SK-N-SH (cell line): ENCODE data around the gene ANP32A. TPM values are rescaled to one million over a fixed set of nuclear protein-coding genes. Genes with fewer than 3 reads are reported as not detected.

Experiments
- CTCF ChIA-PET: fragments of 300-600, 350-600 bp; formaldehyde crosslinking; extraction: SDS; loops from one replicate; lab custom pipeline; 2021; lab: Yijun Ruan, JAX
- POLR2A ChIA-PET: fragments of 350-600 bp; sonication (Branson Sonifier 250); formaldehyde crosslinking; extraction: SDS; loops from one replicate; lab custom pipeline; 2020; ENCODE audit warnings: antibody characterized with exemption, inconsistent platforms; lab: Yijun Ruan, JAX
- DNase-seq: peaks from one replicate; pipeline ENCODE4 v3.0.0; 2012
- H2AFZ ChIP-seq: fragments of 200-600 bp; sonication (generic); 2 replicates; pipeline ENCODE4 v1.8.1; 2016; ENCODE audit warnings: antibody characterized with exemption, mild to moderate bottlenecking, low read depth
- H3F3A ChIP-seq: fragments of 200-600 bp; sonication (generic); replicated peaks from 2 replicates; pipeline ENCODE3; 2016; ENCODE audit warnings: antibody characterized with exemption, mild to moderate bottlenecking; ENCODE audit not compliant: insufficient read depth
- H3K27ac ChIP-seq, 2 experiments: fragments of 200-500 bp in 1 of 2; fragments of 200-600 bp in 1 of 2; sonication (Bioruptor generic) in 1 of 2; sonication (generic), shearing (Covaris generic) in 1 of 2; 2 replicates each; pipeline versions ENCODE4 v1.5.1 to v1.6.1; 2014 to 2016; ENCODE audit warnings: low read depth in 2 of 2, inconsistent platforms in 1 of 2, low read length in 1 of 2, mild to moderate bottlenecking in 1 of 2, mixed read lengths in 1 of 2
- H3K27me3 ChIP-seq: fragments of 200-600 bp; sonication (generic), shearing (Covaris generic); 2 replicates; pipeline ENCODE4 v1.6.1; 2016; ENCODE audit warnings: mixed run types; ENCODE audit not compliant: insufficient read depth
- H3K36me3 ChIP-seq, 2 experiments: fragments of 200-500 bp in 1 of 2; fragments of 200-600 bp in 1 of 2; sonication (Bioruptor generic) in 1 of 2; sonication (generic) in 1 of 2; replicated peaks in 1 of 2; 2 replicates each; pipeline versions ENCODE3 to v1.5.1; 2014 to 2016; ENCODE audit warnings: low read length in 1 of 2, mild to moderate bottlenecking in 1 of 2; ENCODE audit not compliant: insufficient read depth in 2 of 2, control insufficient read depth in 1 of 2
- H3K4me1 ChIP-seq, 2 experiments: fragments of 200-500 bp in 1 of 2; fragments of 200-600 bp in 1 of 2; sonication (Bioruptor generic) in 1 of 2; sonication (generic), shearing (Covaris generic) in 1 of 2; 2 replicates each; pipeline versions ENCODE4 v1.5.1 to v1.6.1; 2014 to 2016; ENCODE audit warnings: low read depth in 1 of 2, low read length in 1 of 2, mixed run types in 1 of 2; ENCODE audit not compliant: insufficient read depth in 2 of 2, control insufficient read depth in 1 of 2
- H3K4me2 ChIP-seq: fragments of 200-600 bp; sonication (generic), shearing (Covaris generic); 2 replicates; pipeline ENCODE4 v1.6.1; 2017; ENCODE audit warnings: mixed run types
- H3K4me3 ChIP-seq, 2 experiments: fragments of 200-500 bp in 1 of 2; fragments of 200-600 bp in 1 of 2; sonication (Bioruptor generic) in 1 of 2; sonication (generic), shearing (Covaris generic) in 1 of 2; 2 replicates each; pipeline versions ENCODE4 v1.5.1 to v1.8.1; 2014 to 2016; ENCODE audit warnings: low read depth in 2 of 2, inconsistent platforms in 1 of 2, low read length in 1 of 2, mild to moderate bottlenecking in 1 of 2, mixed read lengths in 1 of 2, moderate library complexity in 1 of 2
- H3K79me2 ChIP-seq: fragments of 200-600 bp; sonication (generic); 2 replicates; pipeline ENCODE4 v1.8.1; 2017; ENCODE audit warnings: mild to moderate bottlenecking; ENCODE audit not compliant: insufficient read depth
- H3K9ac ChIP-seq: fragments of 200-600 bp; sonication (generic); 2 replicates; pipeline ENCODE4 v1.6.1; 2017; ENCODE audit warnings: mixed run types
- H3K9me2 ChIP-seq: fragments of 200-600 bp; sonication (generic); 2 replicates; pipeline ENCODE4 v1.6.1; 2017; ENCODE audit warnings: mixed run types
- H3K9me3 ChIP-seq: fragments of 200-600 bp; sonication (generic); 2 replicates; pipeline ENCODE4 v1.6.1; 2017; ENCODE audit warnings: mixed run types, mild to moderate bottlenecking, moderate library complexity
- H4K20me1 ChIP-seq: fragments of 200-600 bp; sonication (generic); 2 replicates; pipeline ENCODE4 v1.6.1; 2017; ENCODE audit warnings: mild to moderate bottlenecking, mixed run types; ENCODE audit not compliant: insufficient read depth
- CHD2 ChIP-seq: fragments of 150-350 bp; IDR thresholded peaks from 2 replicates; pipeline ENCODE4 v1.6.1; 2018; ENCODE audit warnings: low read length; ENCODE audit not compliant: partially characterized antibody
- ELF1 ChIP-seq: IDR thresholded peaks from 2 replicates; pipeline ENCODE4 v1.4.0; 2012
- EZH2phosphoT487 ChIP-seq: fragments of 200-600 bp; sonication (generic); IDR thresholded peaks from 2 replicates; pipeline ENCODE4 v1.6.1; 2017; ENCODE audit warnings: low read depth, mixed run types, mild to moderate bottlenecking, antibody characterized with exemption, moderate library complexity, borderline replicate concordance
- FOSL2 ChIP-seq: IDR thresholded peaks from 2 replicates; pipeline ENCODE4 v1.4.0; 2012; ENCODE audit warnings: low read depth, mild to moderate bottlenecking, moderate library complexity, borderline replicate concordance
- FOXJ3 ChIP-seq: sonication (generic); formaldehyde crosslinking; IDR thresholded peaks from 2 replicates; pipeline ENCODE4 v1.5.1; 2020; ENCODE audit warnings: mild to moderate bottlenecking, missing genetic modification reagents
- JUND ChIP-seq: IDR thresholded peaks from 2 replicates; pipeline ENCODE4 v1.4.0; 2012
- MXI1 ChIP-seq: IDR thresholded peaks from 2 replicates; pipeline ENCODE4 v1.6.1; 2012; ENCODE audit warnings: mild to moderate bottlenecking, low read depth, low read length, improper control_type of control experiment
- NRF1 ChIP-seq: IDR thresholded peaks from 2 replicates; pipeline ENCODE4 v1.6.1; 2012; ENCODE audit warnings: low read depth, mild to moderate bottlenecking, low read length
- RAD21 ChIP-seq: IDR thresholded peaks from 2 replicates; pipeline ENCODE4 v1.6.1; 2012; ENCODE audit warnings: mild to moderate bottlenecking, low read length
- RCOR1 ChIP-seq: fragments of 150-350 bp; IDR thresholded peaks from 2 replicates; pipeline ENCODE4 v1.6.1; 2017; ENCODE audit warnings: antibody characterized with exemption, low read length
- RXRA ChIP-seq: IDR thresholded peaks from 2 replicates; pipeline ENCODE4 v1.4.0; 2012; ENCODE audit warnings: low read depth, mild to moderate bottlenecking, borderline replicate concordance
- TAF1 ChIP-seq: IDR thresholded peaks from 2 replicates; pipeline ENCODE4 v1.6.1; 2012; ENCODE audit warnings: low read depth, mild to moderate bottlenecking, low read length, moderate library complexity, borderline replicate concordance
- TCF12 ChIP-seq: IDR thresholded peaks from 2 replicates; pipeline ENCODE4 v1.4.0; 2012
- TEAD4 ChIP-seq: IDR thresholded peaks from 2 replicates; pipeline ENCODE4 v1.4.0; 2012; ENCODE audit warnings: mild to moderate bottlenecking, borderline replicate concordance; ENCODE audit not compliant: insufficient read depth
- WGBS: methylation state at CpG from one replicate; pipeline ENCODE4 v1.1.6; 2017; ENCODE audit warnings: low lambda C conversion rate; 5-methylcytosine and 5-hydroxymethylcytosine counted together
- polyA plus RNA-seq, 3 experiments: library from polyadenylated mRNA; depleted of rRNA; stranded (reverse); fragments of >200 nt; gene quantifications; 2 replicates each; pipeline ENCODE4 v1.2.3, GENCODE V29; 2012
- TF ChIP-seq, protein P1 (sequence below): IDR thresholded peaks from 2 replicates; pipeline ENCODE4 v1.4.0; 2012; ENCODE audit warnings: low read depth, borderline replicate concordance
- TF ChIP-seq, protein P2 (sequence below): fragments of 200-600 bp; sonication (generic); IDR thresholded peaks from 2 replicates; pipeline ENCODE4 v1.6.1; 2017; ENCODE audit warnings: antibody characterized with exemption, mild to moderate bottlenecking, moderate library complexity
- TF ChIP-seq, protein P3 (sequence below): IDR thresholded peaks from 2 replicates; pipeline ENCODE4 v1.4.0; 2012; ENCODE audit warnings: low read depth, borderline replicate concordance
- TF ChIP-seq, protein P4 (sequence below): fragments of 150-350 bp; IDR thresholded peaks from 2 replicates; pipeline ENCODE4 v1.6.1; 2016; ENCODE audit warnings: mild to moderate bottlenecking, low read depth, low read length

ANP32A gene
- polyA plus RNA-seq, 1 of the 3 experiments (the other 2 are of a cell fraction) = 58.4 TPM

DNA sequence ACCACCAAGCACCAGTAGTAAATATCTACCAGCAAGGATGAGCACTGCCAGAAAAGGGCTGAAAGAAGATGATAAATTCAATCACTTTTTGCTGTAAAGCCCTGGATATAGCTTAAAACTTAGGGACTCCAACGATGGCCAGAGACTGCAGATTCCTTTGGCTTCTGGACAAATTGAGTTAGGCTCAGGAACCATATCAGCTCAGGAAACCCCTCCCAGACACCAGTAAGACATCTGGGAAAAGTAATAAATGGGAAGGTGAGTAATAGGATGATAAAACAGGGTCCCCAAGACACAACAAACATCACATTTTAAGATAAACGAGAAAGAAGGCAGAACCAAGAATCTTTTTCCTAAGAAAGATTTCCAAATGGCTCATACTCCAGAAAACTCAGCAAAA lies 65.0 kb downstream of the ANP32A start:
- Histone ChIP-seq H3K79me2 (no peaks in the 10 kb centered on the region), H3K27ac (no peak overlapping the region), H3K4me3 (no peak overlapping the region), H3K9ac (no peak overlapping the region), H3K27me3 (no peaks in the 10 kb centered on the region; the same call in 1 of the 2 replicates), H2AFZ (no peak overlapping the region), H3F3A (no peaks in the 10 kb centered on the region), H4K20me1 (no peaks in the 10 kb centered on the region), H3K36me3 (no peaks in the 10 kb centered on the region), H3K4me1 (no peaks in the 10 kb centered on the region), H3K4me2 (no peak overlapping the region), H3K9me2 (no peaks in the 10 kb centered on the region), H3K9me3 (no peaks in the 10 kb centered on the region)
- ChIA-PET CTCF (interaction anchor here (0.8 to 1.0 kb wide), 2 partner anchors 14 to 120 kb away, joined by 3 read pairs; no protein-coding TSS in a partner anchor), POLR2A (no interaction called here)
- no peak for TF ChIP-seq JUND
- no peak for TF ChIP-seq ELF1
- 15% methylated on average over 2 of the region's 2 CpGs for whole genome bisulfite sequencing
- no peak for DNase-seq

DNA sequence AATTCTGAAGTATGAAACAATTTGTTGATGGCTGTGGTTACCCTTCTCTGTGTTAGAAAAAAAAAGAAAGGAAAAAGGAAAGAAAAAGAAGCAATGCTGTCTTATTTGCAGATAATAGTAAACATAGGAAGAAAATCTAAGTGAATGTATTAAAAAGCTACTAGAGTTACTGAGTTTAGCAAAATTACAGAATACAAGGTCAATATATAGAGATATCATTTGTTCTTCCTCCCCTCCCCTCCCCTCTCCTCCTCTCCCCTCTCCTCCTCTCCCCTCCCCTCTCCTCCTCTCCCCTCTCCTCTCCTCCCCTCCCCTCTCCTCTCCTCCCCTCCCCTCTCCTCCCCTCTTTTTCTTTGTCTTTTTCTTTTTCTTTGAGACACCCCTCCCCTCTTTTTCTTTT lies 69.1 kb downstream of the ANP32A start:
- Histone ChIP-seq H3K9ac (no peak overlapping the region), H3K27ac (no peak overlapping the region), H3K9me3 (no peaks in the 10 kb centered on the region), H3K27me3 (no peaks in the 10 kb centered on the region; the same call in 1 of the 2 replicates), H3K9me2 (no peaks in the 10 kb centered on the region), H3F3A (no peaks in the 10 kb centered on the region), H2AFZ (no peak overlapping the region)
- POLR2A ChIA-PET = interaction anchor here (0.6 kb wide), 1 partner anchor 12 kb away, joined by 3 read pairs; no protein-coding TSS in a partner anchor
- TF ChIP-seq FOXJ3 (CRISPR knock-in tag) = no peak
- TF ChIP-seq CHD2 = no peak
- TF ChIP-seq FOSL2 = no peak
- TF ChIP-seq, protein P1, sequence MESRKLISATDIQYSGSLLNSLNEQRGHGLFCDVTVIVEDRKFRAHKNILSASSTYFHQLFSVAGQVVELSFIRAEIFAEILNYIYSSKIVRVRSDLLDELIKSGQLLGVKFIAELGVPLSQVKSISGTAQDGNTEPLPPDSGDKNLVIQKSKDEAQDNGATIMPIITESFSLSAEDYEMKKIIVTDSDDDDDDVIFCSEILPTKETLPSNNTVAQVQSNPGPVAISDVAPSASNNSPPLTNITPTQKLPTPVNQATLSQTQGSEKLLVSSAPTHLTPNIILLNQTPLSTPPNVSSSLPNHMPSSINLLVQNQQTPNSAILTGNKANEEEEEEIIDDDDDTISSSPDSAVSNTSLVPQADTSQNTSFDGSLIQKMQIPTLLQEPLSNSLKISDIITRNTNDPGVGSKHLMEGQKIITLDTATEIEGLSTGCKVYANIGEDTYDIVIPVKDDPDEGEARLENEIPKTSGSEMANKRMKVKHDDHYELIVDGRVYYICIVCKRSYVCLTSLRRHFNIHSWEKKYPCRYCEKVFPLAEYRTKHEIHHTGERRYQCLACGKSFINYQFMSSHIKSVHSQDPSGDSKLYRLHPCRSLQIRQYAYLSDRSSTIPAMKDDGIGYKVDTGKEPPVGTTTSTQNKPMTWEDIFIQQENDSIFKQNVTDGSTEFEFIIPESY = no peak
- TF ChIP-seq TCF12 = no peak
- TF ChIP-seq, protein P2, sequence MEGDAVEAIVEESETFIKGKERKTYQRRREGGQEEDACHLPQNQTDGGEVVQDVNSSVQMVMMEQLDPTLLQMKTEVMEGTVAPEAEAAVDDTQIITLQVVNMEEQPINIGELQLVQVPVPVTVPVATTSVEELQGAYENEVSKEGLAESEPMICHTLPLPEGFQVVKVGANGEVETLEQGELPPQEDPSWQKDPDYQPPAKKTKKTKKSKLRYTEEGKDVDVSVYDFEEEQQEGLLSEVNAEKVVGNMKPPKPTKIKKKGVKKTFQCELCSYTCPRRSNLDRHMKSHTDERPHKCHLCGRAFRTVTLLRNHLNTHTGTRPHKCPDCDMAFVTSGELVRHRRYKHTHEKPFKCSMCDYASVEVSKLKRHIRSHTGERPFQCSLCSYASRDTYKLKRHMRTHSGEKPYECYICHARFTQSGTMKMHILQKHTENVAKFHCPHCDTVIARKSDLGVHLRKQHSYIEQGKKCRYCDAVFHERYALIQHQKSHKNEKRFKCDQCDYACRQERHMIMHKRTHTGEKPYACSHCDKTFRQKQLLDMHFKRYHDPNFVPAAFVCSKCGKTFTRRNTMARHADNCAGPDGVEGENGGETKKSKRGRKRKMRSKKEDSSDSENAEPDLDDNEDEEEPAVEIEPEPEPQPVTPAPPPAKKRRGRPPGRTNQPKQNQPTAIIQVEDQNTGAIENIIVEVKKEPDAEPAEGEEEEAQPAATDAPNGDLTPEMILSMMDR = no peak
- TF ChIP-seq, protein P3, sequence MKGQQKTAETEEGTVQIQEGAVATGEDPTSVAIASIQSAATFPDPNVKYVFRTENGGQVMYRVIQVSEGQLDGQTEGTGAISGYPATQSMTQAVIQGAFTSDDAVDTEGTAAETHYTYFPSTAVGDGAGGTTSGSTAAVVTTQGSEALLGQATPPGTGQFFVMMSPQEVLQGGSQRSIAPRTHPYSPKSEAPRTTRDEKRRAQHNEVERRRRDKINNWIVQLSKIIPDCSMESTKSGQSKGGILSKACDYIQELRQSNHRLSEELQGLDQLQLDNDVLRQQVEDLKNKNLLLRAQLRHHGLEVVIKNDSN = no peak
- no peak for TF ChIP-seq EZH2phosphoT487
- TF ChIP-seq TAF1 = no peak
- no peak for TF ChIP-seq NRF1
- TF ChIP-seq, protein P4, sequence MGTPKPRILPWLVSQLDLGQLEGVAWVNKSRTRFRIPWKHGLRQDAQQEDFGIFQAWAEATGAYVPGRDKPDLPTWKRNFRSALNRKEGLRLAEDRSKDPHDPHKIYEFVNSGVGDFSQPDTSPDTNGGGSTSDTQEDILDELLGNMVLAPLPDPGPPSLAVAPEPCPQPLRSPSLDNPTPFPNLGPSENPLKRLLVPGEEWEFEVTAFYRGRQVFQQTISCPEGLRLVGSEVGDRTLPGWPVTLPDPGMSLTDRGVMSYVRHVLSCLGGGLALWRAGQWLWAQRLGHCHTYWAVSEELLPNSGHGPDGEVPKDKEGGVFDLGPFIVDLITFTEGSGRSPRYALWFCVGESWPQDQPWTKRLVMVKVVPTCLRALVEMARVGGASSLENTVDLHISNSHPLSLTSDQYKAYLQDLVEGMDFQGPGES = no peak
- no peak for TF ChIP-seq RAD21
- TF ChIP-seq JUND = no peak
- no peak for TF ChIP-seq TEAD4
- TF ChIP-seq RXRA = no peak
- no peak for TF ChIP-seq RCOR1
- TF ChIP-seq MXI1 = no peak
- TF ChIP-seq, all 33 proteins: peak for 0
- Histone ChIP-seq H4K20me1 (no peaks in the 10 kb centered on the region), H3K4me1 (peaks cover 0 to 3% of the 10 kb centered on the region in 2 experiments; a peak in 1 of 4 replicates), H3K36me3 (no peaks in the 10 kb centered on the region), H3K4me2 (no peak overlapping the region), H3K79me2 (no peaks in the 10 kb centered on the region), H3K4me3 (no peak overlapping the region)
- CTCF ChIA-PET = interaction anchor here (1.0 kb wide), 1 partner anchor 173 kb away, joined by 4 read pairs; no protein-coding TSS in a partner anchor
- no peak for DNase-seq
